Measurements from ENCODE around the gene NPIPA2.
"Not testable (repeated sequence)": the region's sequence is repeated elsewhere in the genome, so short reads cannot be mapped to it uniquely, and the experiment has no call there.

The NPIPA2 gene

GRCh38 chr16:14807184-14807678 is 64.9 kb downstream of the NPIPA2 start:
- not testable (repeated sequence) for DNase-seq (ENCODE audit: low read depth, low spot score); H3K4me3 ChIP-seq (ENCODE audit: low read length)

- H3K4me3 ChIP-seq (ENCODE audit: low read length), result not testable (repeated sequence)
Measured at GRCh38 chr16:14813890-14814289, 71.6 kb downstream of the NPIPA2 start.

More at GRCh38 chr16:14813890-14814289, 71.6 kb downstream of the NPIPA2 start:
- not testable (repeated sequence) for DNase-seq (ENCODE audit: low read depth, low spot score)

Measured in Jurkat, Clone E6-1 (cell line).